HUDEP-2 (cell line): ENCODE data around the gene VIPR1.
"Not testable (repeated sequence)": the region's sequence is repeated elsewhere in the genome, so short reads cannot be mapped to it uniquely, and the experiment has no call there.

Experiments used
- DNase-seq, 76 experiments: peaks; one replicate each; lab custom pipeline; 2025; ENCODE audit not compliant: unreplicated experiment in 76 of 76; lab: John Stamatoyannopoulos, UW

Gene VIPR1

GRCh38 chr3:42562047-42562907, 59.8 kb downstream of the VIPR1 start:
- peak in 3 of 76 experiments; percentile 5 to 15 (median 10) for DNase-seq

DNA sequence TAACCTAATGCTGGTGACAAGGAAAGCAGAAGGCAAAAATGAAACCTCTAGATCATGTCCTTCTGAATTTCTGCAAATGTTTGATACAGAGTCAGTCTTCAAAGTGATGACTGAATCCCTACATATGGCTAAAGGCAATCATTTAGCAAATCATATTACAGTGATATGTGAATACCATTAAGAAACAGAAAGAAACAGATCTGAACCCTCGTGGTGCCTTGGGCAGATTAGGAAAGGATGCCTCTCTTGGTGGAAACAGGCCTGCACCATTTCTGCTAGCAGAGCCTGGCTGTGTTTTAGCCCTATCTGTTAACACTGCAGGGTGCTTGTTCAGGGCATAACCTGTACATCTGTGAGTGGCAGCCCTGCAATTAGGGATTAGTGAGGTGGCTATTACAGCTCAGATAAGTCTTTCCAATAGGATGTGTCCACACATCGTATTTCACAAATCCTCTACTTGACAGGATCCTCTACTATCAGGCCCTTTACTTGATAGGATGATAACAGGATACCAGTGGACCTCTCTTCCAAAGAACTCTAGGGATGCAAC, 67.2 kb downstream of the VIPR1 start:
- DNase-seq: no peak

DNA sequence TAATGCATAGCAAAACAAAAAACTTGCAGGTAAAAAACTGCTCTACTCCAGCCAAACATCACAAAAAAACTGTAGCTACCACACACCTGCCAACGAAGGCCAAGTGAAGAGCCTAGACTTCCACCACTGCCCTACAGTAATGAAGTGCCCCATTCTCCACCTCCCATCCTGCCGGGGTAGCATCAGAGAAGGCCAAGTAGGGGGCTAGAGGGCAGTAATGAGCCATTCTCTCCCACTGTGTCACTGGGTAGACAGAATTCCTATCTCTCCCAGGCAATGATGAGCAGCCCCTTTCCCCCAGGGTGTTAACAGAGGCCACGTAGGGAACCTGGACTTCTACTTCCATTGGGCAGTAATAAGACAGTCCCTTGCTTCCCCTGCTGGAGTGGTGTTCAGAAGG, 69.8 kb downstream of the VIPR1 start:
- DNase-seq: peak in 37 of 76 experiments; percentile 2 to 48 (median 19)

DNA sequence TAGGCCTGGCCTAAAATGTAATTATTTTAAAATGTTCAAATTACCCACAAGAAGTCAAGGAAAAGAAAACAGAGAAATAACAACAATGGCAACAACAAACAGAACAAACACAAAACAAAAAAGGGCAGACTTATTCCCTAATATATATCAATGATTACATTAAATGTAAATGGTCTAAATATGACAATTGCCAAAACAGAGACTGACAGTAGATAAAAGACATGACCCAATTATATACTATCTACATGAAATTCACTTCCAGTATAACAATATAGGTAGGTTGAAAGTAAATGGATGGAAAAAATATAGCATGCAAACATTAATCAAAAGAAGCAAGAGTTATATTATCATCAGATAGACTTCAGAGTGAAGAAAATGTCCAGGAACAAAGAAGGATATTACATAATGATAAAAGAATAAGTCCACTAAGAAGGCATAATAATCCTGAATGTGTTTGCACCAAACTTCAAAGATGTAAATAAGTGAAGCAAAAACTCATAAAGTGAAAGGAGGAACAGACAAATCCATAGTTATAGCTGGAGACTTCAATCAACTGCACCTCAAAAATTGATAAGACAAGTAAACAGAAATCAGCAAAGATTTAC, 72.8 kb downstream of the VIPR1 start:
- no peak for DNase-seq

- DNase-seq: no peak
These were observed 75.6 kb downstream of the VIPR1 start for GRCh38 chr3:42578054-42578453.

DNA sequence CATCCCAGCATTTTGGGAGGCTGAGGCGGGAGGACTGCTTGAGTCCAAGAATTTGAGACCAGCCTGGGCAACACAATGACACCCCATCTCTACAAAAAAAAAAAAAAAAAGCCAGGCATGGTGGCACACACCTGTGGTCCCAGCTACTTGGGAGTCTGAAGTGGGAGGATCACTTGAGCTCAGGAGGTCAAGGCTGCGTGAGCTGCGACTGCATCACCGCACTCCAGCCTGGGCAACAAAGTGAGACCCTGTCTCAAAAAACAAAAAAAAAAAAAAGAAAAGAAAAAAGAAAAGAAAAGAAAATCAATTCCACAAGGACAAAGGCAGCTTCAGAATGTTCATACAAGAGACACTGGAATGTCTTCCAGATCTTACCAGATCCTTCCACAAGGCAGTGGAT, 76.9 kb downstream of the VIPR1 start:
- not testable (repeated sequence) for DNase-seq

DNA sequence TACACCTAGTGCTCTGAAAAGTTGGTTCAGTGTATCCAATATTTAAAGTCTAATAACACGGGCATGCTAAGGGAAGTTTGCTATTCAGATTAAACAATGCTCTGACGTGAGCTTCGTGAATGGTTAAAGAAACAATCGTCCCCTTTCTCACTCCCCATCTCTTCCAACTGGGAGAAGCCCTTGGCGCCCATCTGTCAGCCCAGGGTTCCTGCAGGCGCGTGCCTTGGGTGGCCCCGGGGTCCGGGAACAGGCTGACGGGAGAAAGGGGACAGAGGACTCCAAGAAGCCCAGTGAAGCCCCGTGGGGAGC, 78.9 kb downstream of the VIPR1 start:
- no peak for DNase-seq

GRCh38 chr3:42581709-42582473, 79.4 kb downstream of the VIPR1 start, which contains the start of gene SEC22C:
TSS of gene SEC22C (minus strand) at chr3:42581967. CDS start at chr3:42569046, 12,921 bp downstream.
- peak in 75 of 76 experiments; percentile 61 to 98 (median 90) for DNase-seq

- no peak for DNase-seq
These were observed 80.1 kb downstream of the VIPR1 start for GRCh38 chr3:42582474-42583070.
